Measurements from ENCODE around the gene NRXN3.

NRXN3 gene

DNA sequence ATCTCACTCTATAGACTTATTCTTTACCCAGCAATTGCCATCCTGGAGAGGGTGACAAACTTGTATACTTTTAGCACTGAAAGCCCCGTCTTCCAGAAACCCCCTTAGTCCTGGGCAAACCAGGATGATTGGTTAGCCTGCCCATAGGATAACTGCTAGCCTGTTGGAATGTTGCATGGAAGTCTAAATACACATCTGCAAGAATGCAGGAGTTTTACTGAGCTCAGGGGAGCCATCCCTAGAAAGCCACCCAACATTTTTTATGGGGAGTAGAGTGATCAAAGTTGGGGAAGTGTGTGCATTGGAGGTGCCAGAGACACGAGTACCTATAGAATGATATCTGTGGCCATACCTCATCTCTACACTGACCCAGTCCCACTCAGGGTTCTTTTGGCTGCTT lies 155.7 kb downstream of the NRXN3 start:
- no peak for DNase-seq (ENCODE audit: extremely low spot score)
- TF ChIP-seq TARDBP (IDR thresholded peaks at IDR 0.05) (no peak), L3MBTL2 (conservative IDR thresholded peaks at IDR 0.05) (no peak), HDGF (IDR thresholded peaks at IDR 0.05; ENCODE audit: borderline replicate concordance) (no peak), ELF4 (IDR thresholded peaks at IDR 0.05) (no peak), ZNF384 (IDR thresholded peaks at IDR 0.05) (no peak), BHLHE40 (IDR thresholded peaks at IDR 0.05; ENCODE audit: borderline replicate concordance) (no peak), NFRKB (IDR thresholded peaks at IDR 0.05) (no peak), FOXA1 (IDR thresholded peaks at IDR 0.05) (no peak), FOXM1 (IDR thresholded peaks at IDR 0.05; ENCODE audit: borderline replicate concordance) (no peak), FOXK2 (IDR thresholded peaks at IDR 0.05) (no peak), ARNT (IDR thresholded peaks at IDR 0.05) (no peak), CTBP1 (IDR thresholded peaks at IDR 0.05; ENCODE audit: borderline replicate concordance) (no peak)
- TF ChIP-seq, protein P1, sequence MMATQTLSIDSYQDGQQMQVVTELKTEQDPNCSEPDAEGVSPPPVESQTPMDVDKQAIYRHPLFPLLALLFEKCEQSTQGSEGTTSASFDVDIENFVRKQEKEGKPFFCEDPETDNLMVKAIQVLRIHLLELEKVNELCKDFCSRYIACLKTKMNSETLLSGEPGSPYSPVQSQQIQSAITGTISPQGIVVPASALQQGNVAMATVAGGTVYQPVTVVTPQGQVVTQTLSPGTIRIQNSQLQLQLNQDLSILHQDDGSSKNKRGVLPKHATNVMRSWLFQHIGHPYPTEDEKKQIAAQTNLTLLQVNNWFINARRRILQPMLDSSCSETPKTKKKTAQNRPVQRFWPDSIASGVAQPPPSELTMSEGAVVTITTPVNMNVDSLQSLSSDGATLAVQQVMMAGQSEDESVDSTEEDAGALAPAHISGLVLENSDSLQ (IDR thresholded peaks at IDR 0.05), result no peak
- ChIA-PET POLR2A (no interaction called here), CTCF (no interaction called here)

DNA sequence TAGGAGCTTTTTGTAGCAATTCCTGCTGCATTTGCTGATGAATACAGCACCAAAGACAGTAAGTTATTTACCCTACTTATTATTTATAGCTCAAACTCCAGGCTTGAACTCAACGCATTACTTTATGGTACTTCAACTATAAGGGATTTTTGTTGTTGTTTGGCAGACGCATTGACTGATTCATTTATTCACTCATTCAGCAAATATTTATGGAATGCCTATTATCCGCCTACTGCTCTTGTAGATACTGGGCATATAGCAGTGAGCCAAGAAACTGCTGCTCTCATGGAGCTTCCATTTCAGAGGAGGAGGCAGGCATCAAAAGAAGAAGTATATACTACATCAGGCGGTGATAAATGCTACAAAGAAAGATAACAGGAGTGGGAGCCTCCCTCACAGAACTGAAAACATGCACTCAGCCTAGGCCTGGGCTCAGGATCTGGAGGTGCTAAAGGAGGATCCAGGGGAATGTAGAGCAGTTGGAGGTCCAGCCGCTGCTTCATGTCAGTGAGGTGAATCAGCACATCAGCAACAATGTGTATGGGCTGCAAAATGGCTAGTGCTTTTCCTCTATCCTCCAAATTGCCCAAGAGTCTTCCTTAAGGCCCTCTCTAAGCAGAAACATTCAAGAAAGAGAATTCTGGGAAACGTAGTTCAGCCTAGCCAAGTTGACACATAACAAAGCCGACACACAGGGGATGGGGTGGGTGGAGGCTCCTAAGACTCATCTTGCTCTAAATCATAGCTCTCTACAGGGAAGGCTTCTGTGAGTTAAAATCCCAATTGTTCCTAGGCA lies 157.5 kb downstream of the NRXN3 start:
- ChIA-PET CTCF (no interaction called here), POLR2A (no interaction called here)
- DNase-seq (ENCODE audit: extremely low spot score), result no peak
- no peak for TF ChIP-seq BHLHE40 (IDR thresholded peaks at IDR 0.05; ENCODE audit: borderline replicate concordance)
- TF ChIP-seq FOXA1 (IDR thresholded peaks at IDR 0.05), result no peak
- no peak for TF ChIP-seq LEF1 (IDR thresholded peaks at IDR 0.05; ENCODE audit: borderline replicate concordance)
- TF ChIP-seq, protein P1 (IDR thresholded peaks at IDR 0.05), result no peak
- no peak for TF ChIP-seq FOXK2 (IDR thresholded peaks at IDR 0.05)
- no peak for TF ChIP-seq ELF4 (IDR thresholded peaks at IDR 0.05)
- TF ChIP-seq SP1 (IDR thresholded peaks at IDR 0.05), result no peak
- TF ChIP-seq SUZ12 (IDR thresholded peaks at IDR 0.05), result no peak
- no peak for TF ChIP-seq NFRKB (IDR thresholded peaks at IDR 0.05)
- no peak for TF ChIP-seq CTBP1 (IDR thresholded peaks at IDR 0.05; ENCODE audit: borderline replicate concordance)
- no peak for TF ChIP-seq L3MBTL2 (conservative IDR thresholded peaks at IDR 0.05)
- TF ChIP-seq ZNF384 (IDR thresholded peaks at IDR 0.05), result no peak
- TF ChIP-seq HDGF (IDR thresholded peaks at IDR 0.05; ENCODE audit: borderline replicate concordance), result no peak
- TF ChIP-seq ARNT (IDR thresholded peaks at IDR 0.05), result no peak
- no peak for TF ChIP-seq TARDBP (IDR thresholded peaks at IDR 0.05)

DNA sequence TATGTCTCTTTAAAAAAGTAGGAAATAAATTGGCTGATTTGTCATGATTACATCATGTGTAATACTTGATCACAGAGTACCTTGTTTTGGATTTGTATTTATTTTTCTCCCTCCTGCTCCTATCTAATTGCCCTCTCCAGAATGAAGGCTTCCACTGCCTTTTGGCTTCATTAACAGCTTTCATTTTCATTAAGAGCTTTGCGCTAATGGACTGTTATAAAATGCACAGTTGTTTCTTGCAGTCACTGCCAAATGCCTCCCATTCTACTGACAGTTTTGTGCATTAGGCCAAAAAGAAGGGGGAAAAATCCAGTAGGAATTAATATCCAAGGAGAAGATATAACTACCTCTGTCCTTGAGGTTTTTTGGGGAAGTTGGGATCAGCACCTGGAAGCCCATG lies 159.2 kb downstream of the NRXN3 start:
- CTCF ChIA-PET, result no interaction called here
- no peak for DNase-seq (ENCODE audit: extremely low spot score)
- TF ChIP-seq FOXA1 (IDR thresholded peaks at IDR 0.05), result no peak
- TF ChIP-seq FOXK2 (IDR thresholded peaks at IDR 0.05), result no peak
- no peak for TF ChIP-seq TARDBP (IDR thresholded peaks at IDR 0.05)
- POLR2A ChIA-PET, result no interaction called here

DNA sequence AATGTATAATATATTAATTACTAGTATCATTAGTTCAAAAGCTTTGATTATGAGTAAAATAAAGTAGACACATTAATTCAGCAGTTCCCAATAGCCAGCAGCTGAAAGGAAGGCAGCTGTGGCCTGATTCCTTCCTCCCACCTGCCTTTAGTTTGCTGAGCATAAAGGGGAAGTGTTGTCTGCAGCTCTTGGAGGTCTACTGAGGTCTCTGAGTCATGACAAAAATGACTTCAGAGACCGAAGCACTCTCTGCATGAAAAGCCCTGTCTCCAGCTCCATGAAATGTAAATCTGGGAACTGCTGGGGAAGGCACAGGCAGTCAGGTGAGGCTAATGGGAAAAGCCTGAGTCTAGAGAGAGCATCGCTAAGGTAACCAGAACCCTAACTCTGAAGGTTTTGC lies 165.4 kb downstream of the NRXN3 start:
- TF ChIP-seq BHLHE40 (IDR thresholded peaks at IDR 0.05; ENCODE audit: borderline replicate concordance), result no peak
- TF ChIP-seq ELF4 (IDR thresholded peaks at IDR 0.05), result no peak
- TF ChIP-seq CTBP1 (IDR thresholded peaks at IDR 0.05; ENCODE audit: borderline replicate concordance), result no peak
- TF ChIP-seq NFRKB (IDR thresholded peaks at IDR 0.05), result no peak
- TF ChIP-seq HDGF (IDR thresholded peaks at IDR 0.05; ENCODE audit: borderline replicate concordance), result no peak
- no peak for TF ChIP-seq FOXK2 (IDR thresholded peaks at IDR 0.05)
- TF ChIP-seq, protein P1 (IDR thresholded peaks at IDR 0.05), result no peak
- no peak for TF ChIP-seq ZNF384 (IDR thresholded peaks at IDR 0.05)
- no peak for TF ChIP-seq TARDBP (IDR thresholded peaks at IDR 0.05)
- no peak for TF ChIP-seq SUZ12 (IDR thresholded peaks at IDR 0.05)
- no peak for TF ChIP-seq LEF1 (IDR thresholded peaks at IDR 0.05; ENCODE audit: borderline replicate concordance)
- no peak for TF ChIP-seq SP1 (IDR thresholded peaks at IDR 0.05)
- no peak for TF ChIP-seq ARNT (IDR thresholded peaks at IDR 0.05)
- TF ChIP-seq FOXM1 (IDR thresholded peaks at IDR 0.05; ENCODE audit: borderline replicate concordance), result no peak
- TF ChIP-seq L3MBTL2 (conservative IDR thresholded peaks at IDR 0.05), result no peak
- no peak for TF ChIP-seq FOXA1 (IDR thresholded peaks at IDR 0.05)
- ChIA-PET POLR2A (no interaction called here), CTCF (no interaction called here)
- no peak for DNase-seq (ENCODE audit: extremely low spot score)

DNA sequence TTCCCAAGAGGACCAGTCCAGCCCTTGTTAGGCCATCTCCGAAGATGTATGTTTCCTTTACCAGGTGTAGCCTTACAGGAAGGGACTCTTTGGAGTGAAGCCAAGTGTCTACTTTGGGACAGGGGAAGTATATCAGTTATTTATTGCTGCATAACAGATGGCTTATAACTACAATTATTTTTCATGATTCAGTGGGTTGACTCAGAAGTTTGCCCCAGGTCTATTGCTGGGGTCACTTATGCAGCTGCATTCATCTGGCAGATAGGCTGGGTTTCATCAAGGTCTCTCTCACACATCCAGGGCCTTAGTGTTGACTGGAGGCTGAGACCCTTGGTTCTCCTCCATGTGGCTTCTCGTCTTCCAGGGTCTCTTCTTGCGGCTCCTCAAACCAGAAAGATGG lies 170.1 kb downstream of the NRXN3 start:
- POLR2A ChIA-PET, result no interaction called here
- TF ChIP-seq TARDBP (IDR thresholded peaks at IDR 0.05) (no peak), ZNF384 (IDR thresholded peaks at IDR 0.05) (no peak), NFRKB (IDR thresholded peaks at IDR 0.05) (no peak), FOXK2 (IDR thresholded peaks at IDR 0.05) (no peak), SP1 (IDR thresholded peaks at IDR 0.05) (no peak), BHLHE40 (IDR thresholded peaks at IDR 0.05; ENCODE audit: borderline replicate concordance) (no peak), FOXA1 (IDR thresholded peaks at IDR 0.05) (no peak), SUZ12 (IDR thresholded peaks at IDR 0.05) (no peak), ELF4 (IDR thresholded peaks at IDR 0.05) (no peak), L3MBTL2 (conservative IDR thresholded peaks at IDR 0.05) (no peak), FOXM1 (IDR thresholded peaks at IDR 0.05; ENCODE audit: borderline replicate concordance) (no peak), CTBP1 (IDR thresholded peaks at IDR 0.05; ENCODE audit: borderline replicate concordance) (no peak), HDGF (IDR thresholded peaks at IDR 0.05; ENCODE audit: borderline replicate concordance) (no peak), LEF1 (IDR thresholded peaks at IDR 0.05; ENCODE audit: borderline replicate concordance) (no peak), ARNT (IDR thresholded peaks at IDR 0.05) (no peak)
- TF ChIP-seq, protein P1 (IDR thresholded peaks at IDR 0.05), result no peak
- DNase-seq (ENCODE audit: extremely low spot score), result no peak
- CTCF ChIA-PET, result no interaction called here

Measured in HEK293T (cell line).